Activated B cell treated with CpG ODN at 0.5 μM for 24 hours (primary cell): ENCODE results near the gene EP400. TPM values are rescaled to one million over a fixed set of nuclear protein-coding genes. Genes with fewer than 3 reads are reported as not detected.

ENCODE experiments used
- ATAC-seq: fragments of 200-7000 bp; cut with Tn5 transposase; one replicate; pipeline ENCODE4 v1.10.0; 2021; ENCODE audit warnings: low read depth, mild to moderate bottlenecking, moderate library complexity
- CTCF ChIA-PET: fragments of 350-600 bp; sonication (Branson Sonifier 250); formaldehyde crosslinking; loops from one replicate; lab custom pipeline; 2021; ENCODE audit warnings: antibody characterized with exemption; lab: Charles Lee
- POLR2A ChIA-PET: fragments of 350-600 bp; sonication (Branson Sonifier 250); formaldehyde crosslinking; loops from one replicate; lab custom pipeline; 2021; ENCODE audit warnings: antibody characterized with exemption; lab: Charles Lee
- DNase-seq: peaks from one replicate; pipeline ENCODE4 v3.0.0; 2022
- H3K27ac Mint-ChIP-seq: one replicate; pipeline ENCODE4 v1.8.0; 2020; ENCODE audit warnings: mixed read lengths
- H3K27me3 Mint-ChIP-seq: one replicate; pipeline ENCODE4 v1.8.0; 2021; ENCODE audit warnings: mixed read lengths
- H3K36me3 Mint-ChIP-seq: one replicate; pipeline ENCODE4 v1.8.0; 2021; ENCODE audit warnings: low read depth, mixed read lengths
- H3K4me1 Mint-ChIP-seq: one replicate; pipeline ENCODE4 v1.8.0; 2021; ENCODE audit warnings: mixed read lengths
- H3K4me3 Mint-ChIP-seq: one replicate; pipeline ENCODE4 v1.8.0; 2020; ENCODE audit warnings: mild to moderate bottlenecking, mixed read lengths
- H3K9me3 Mint-ChIP-seq: one replicate; pipeline ENCODE4 v1.8.0; 2020; ENCODE audit warnings: mixed read lengths
- intact Hi-C: fragments of 100-400 bp; cut with micrococcal nuclease; formaldehyde crosslinking; loops from one replicate; pipeline ENCODE4 v1.15.1; 2024
- total RNA-seq: library from RNA; stranded (reverse); gene quantifications from 2 replicates; pipeline ENCODE4 v1.2.3, GENCODE V29; 2022
- TF ChIP-seq, protein P1 (sequence below): fragments of 200-600 bp; IDR thresholded peaks from one replicate; pipeline ENCODE4 v1.8.0; 2022; ENCODE audit warnings: antibody characterized with exemption, mild to moderate bottlenecking

The EP400 gene
- total RNA-seq, 1 donor from 2014 or later = 65.6 TPM

DNA sequence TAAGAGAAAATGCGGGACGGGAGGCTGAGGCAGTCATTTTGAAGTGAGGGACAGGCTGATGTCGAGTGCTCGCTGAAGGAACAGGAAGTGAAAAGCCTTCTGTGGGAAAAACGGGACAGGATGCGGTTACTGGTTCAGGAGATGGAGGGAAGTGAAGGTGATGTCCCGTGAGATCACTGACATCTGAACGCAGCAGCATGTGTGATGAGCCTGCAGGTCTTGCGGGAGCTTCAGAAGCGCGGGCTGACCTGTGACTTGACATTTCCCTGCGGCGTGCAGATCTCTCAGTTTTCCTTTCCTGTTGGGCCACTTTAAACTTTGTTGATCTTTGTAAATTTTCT is 116.6 kb downstream of the EP400 start:
- ATAC-seq (peak; percentile 19), DNase-seq (peak; percentile 27)
- POLR2A ChIA-PET = interaction anchor here (1.0 kb wide), 1 partner anchor 17 kb away, joined by 3 read pairs; no protein-coding TSS in a partner anchor
- CTCF ChIA-PET = no interaction called here
- H3K27me3 Mint-ChIP-seq = no peaks in the 10 kb centered on the region
- intact Hi-C loops = no loop called here
- H3K4me3 Mint-ChIP-seq = peak overlapping the region; percentile 81
- TF ChIP-seq, protein P1, sequence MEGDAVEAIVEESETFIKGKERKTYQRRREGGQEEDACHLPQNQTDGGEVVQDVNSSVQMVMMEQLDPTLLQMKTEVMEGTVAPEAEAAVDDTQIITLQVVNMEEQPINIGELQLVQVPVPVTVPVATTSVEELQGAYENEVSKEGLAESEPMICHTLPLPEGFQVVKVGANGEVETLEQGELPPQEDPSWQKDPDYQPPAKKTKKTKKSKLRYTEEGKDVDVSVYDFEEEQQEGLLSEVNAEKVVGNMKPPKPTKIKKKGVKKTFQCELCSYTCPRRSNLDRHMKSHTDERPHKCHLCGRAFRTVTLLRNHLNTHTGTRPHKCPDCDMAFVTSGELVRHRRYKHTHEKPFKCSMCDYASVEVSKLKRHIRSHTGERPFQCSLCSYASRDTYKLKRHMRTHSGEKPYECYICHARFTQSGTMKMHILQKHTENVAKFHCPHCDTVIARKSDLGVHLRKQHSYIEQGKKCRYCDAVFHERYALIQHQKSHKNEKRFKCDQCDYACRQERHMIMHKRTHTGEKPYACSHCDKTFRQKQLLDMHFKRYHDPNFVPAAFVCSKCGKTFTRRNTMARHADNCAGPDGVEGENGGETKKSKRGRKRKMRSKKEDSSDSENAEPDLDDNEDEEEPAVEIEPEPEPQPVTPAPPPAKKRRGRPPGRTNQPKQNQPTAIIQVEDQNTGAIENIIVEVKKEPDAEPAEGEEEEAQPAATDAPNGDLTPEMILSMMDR = no peak
- H3K4me1 Mint-ChIP-seq = peaks cover 75% of the 10 kb centered on the region
- H3K9me3 Mint-ChIP-seq = no peaks in the 10 kb centered on the region
- H3K27ac Mint-ChIP-seq = peak overlapping the region; percentile 91
- H3K36me3 Mint-ChIP-seq = peaks cover 60% of the 10 kb centered on the region

DNA sequence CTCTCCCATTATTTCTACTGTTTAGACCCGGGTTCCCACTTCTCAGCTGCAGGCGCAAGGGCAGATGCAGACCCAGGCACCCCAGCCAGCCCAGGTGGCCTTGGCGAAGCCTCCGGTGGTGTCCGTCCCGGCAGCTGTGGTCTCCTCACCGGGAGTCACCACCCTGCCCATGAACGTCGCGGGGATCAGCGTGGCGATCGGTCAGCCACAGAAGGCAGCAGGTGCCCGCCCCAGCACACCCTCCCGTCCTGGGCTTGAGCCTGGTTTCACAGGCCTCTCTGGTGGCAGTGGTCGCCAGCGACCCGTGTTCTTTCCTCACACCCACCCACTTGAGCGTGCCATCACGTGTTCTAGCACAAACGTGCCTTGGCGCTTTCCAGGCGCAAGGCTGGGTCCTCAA is 117.0 kb downstream of the EP400 start:
- CTCF ChIA-PET = no interaction called here
- H3K27ac Mint-ChIP-seq = peak overlapping the region; percentile 91
- ATAC-seq (no peak), DNase-seq (no peak)
- peaks cover 80% of the 10 kb centered on the region for H3K4me1 Mint-ChIP-seq
- H3K36me3 Mint-ChIP-seq = peaks cover 56% of the 10 kb centered on the region
- TF ChIP-seq, protein P1 = no peak
- no peaks in the 10 kb centered on the region for H3K9me3 Mint-ChIP-seq
- peak overlapping the region; percentile 81 for H3K4me3 Mint-ChIP-seq
- H3K27me3 Mint-ChIP-seq = no peaks in the 10 kb centered on the region
- POLR2A ChIA-PET = no interaction called here
- intact Hi-C loops = no loop called here

DNA sequence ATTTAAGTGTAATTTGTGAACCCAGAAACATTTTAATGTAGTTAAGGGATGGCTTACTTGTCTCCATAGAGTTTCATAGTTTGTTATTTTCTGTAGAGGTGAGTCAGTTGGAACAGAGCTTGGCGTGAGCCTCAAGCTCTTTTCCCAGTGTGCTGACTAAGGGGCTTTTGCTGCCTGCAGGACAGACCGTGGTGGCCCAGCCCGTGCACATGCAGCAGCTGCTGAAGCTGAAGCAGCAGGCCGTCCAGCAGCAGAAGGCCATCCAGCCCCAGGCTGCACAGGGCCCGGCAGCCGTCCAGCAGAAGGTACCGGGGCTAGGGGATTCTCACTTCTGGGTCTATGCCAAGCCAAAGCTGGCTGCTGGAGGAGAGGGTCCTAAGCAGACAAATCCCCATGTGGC is 117.4 kb downstream of the EP400 start:
- CTCF ChIA-PET = no interaction called here
- H3K4me1 Mint-ChIP-seq = peaks cover 84% of the 10 kb centered on the region
- H3K27me3 Mint-ChIP-seq = no peaks in the 10 kb centered on the region
- DNase-seq (no peak), ATAC-seq (no peak)
- POLR2A ChIA-PET = no interaction called here
- H3K27ac Mint-ChIP-seq = no peak overlapping the region
- H3K36me3 Mint-ChIP-seq = peaks cover 54% of the 10 kb centered on the region
- no peaks in the 10 kb centered on the region for H3K9me3 Mint-ChIP-seq
- intact Hi-C loops = no loop called here
- TF ChIP-seq, protein P1 = no peak
- H3K4me3 Mint-ChIP-seq = no peak overlapping the region

DNA sequence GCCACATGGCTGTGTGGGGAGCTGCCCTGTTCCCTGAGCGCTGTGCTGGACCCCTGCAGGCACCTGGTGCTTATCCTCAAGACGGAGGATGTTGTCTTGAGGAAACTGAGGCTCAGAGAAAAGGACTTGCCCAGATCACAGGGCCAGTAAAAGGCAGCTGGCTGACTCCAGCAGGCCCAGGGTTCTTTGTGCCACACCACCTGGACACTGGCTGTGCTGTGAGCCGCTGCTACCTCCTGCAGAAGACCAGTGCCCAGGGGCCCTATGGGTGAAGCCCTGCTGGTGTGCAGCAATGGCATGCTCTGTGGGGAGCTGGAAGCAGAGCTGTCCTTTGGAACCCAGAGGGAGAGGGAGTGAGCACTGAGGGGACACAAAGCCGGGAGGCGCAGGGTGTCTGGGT is 118.5 kb downstream of the EP400 start:
- H3K4me1 Mint-ChIP-seq = peaks cover 95% of the 10 kb centered on the region
- no peak for ATAC-seq
- TF ChIP-seq, protein P1 = no peak
- H3K27ac Mint-ChIP-seq = no peak overlapping the region
- POLR2A ChIA-PET = no interaction called here
- H3K4me3 Mint-ChIP-seq = no peak overlapping the region
- no peaks in the 10 kb centered on the region for H3K27me3 Mint-ChIP-seq
- H3K9me3 Mint-ChIP-seq = no peaks in the 10 kb centered on the region
- H3K36me3 Mint-ChIP-seq = peaks cover 43% of the 10 kb centered on the region
- DNase-seq = no peak
- CTCF ChIA-PET = no interaction called here
- intact Hi-C loops = no loop called here

DNA sequence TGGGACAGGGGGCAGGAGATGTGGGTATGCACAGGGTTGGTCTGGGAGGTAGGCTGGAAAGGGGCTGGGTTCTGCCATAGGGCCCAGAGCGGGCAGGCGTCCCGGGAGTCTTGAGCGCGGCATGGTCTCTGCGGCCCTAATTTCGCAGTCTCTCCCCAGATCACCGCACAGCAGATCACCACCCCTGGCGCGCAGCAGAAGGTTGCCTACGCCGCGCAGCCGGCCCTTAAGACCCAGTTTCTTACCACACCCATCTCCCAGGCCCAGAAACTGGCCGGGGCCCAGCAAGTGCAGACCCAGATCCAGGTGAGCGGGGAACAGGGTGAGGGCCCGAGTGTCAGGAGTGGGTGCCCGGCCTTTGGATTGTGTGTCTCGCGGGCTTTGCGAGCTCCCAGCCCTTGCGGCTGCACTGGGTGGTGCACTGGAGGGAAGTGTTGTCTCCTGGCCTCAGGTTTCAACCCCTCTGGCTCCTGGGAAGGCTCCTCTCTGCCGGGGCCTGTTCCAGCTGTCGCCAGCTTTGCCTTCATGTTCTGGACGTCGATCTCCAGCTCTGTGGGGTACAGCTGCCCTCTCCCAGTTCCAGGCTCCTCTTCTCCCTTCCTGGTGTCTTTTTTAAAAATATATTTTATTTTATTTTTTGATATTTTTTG is 119.7 kb downstream of the EP400 start:
- intact Hi-C loops = no loop called here
- H3K9me3 Mint-ChIP-seq = no peaks in the 10 kb centered on the region
- H3K4me3 Mint-ChIP-seq = no peak overlapping the region
- H3K27ac Mint-ChIP-seq = peak overlapping the region; percentile 90
- ATAC-seq (no peak), DNase-seq (no peak)
- peaks cover 93% of the 10 kb centered on the region for H3K4me1 Mint-ChIP-seq
- POLR2A ChIA-PET = interaction anchor here (1.1 kb wide), 1 partner anchor 13 kb away, joined by 5 read pairs; no protein-coding TSS in a partner anchor
- peaks cover 40% of the 10 kb centered on the region for H3K36me3 Mint-ChIP-seq
- TF ChIP-seq, protein P1 = no peak
- CTCF ChIA-PET = interaction anchor here (1.8 kb wide), 1 partner anchor 12 kb away, joined by 5 read pairs; no protein-coding TSS in a partner anchor
- H3K27me3 Mint-ChIP-seq = no peaks in the 10 kb centered on the region
